Islet of Langerhans (tissue), 1 donor: ENCODE measurements around the gene FOXN4.

Experiments
- FAIRE-seq: peaks from one replicate; lab custom pipeline; 2011; peaks lifted over from hg19 to GRCh38; lab: Jason Lieb, UNC

Gene FOXN4

GRCh38 chr12:109258607-109259544 is 50.2 kb downstream of the FOXN4 start:
- FAIRE-seq = no peak

- FAIRE-seq = no peak
Measured at GRCh38 chr12:109258201-109258600, 50.9 kb downstream of the FOXN4 start.

GRCh38 chr12:109256011-109256410 is 53.1 kb downstream of the FOXN4 start:
- no peak for FAIRE-seq

- FAIRE-seq = no peak
Measured at GRCh38 chr12:109255377-109255776, 53.7 kb downstream of the FOXN4 start.

GRCh38 chr12:109253913-109254544 is 55.1 kb downstream of the FOXN4 start:
- no peak for FAIRE-seq

GRCh38 chr12:109252799-109253198 is 56.3 kb downstream of the FOXN4 start:
- no peak for FAIRE-seq

- FAIRE-seq = peak; percentile 21
Measured at GRCh38 chr12:109250523-109250922, 58.6 kb downstream of the FOXN4 start.

GRCh38 chr12:109247831-109248654 is 61.0 kb downstream of the FOXN4 start:
- no peak for FAIRE-seq

GRCh38 chr12:109246221-109246620 is 62.9 kb downstream of the FOXN4 start:
- FAIRE-seq = no peak

GRCh38 chr12:109244073-109244472 is 65.0 kb downstream of the FOXN4 start:
- no peak for FAIRE-seq

GRCh38 chr12:109241936-109242335 is 67.1 kb downstream of the FOXN4 start:
- no peak for FAIRE-seq

GRCh38 chr12:109240365-109240764 is 68.7 kb downstream of the FOXN4 start:
- FAIRE-seq = no peak

GRCh38 chr12:109239691-109240090 is 69.4 kb downstream of the FOXN4 start:
- no peak for FAIRE-seq

GRCh38 chr12:109239179-109239578 is 69.9 kb downstream of the FOXN4 start:
- FAIRE-seq = no peak

- FAIRE-seq = no peak
Measured at GRCh38 chr12:109236257-109236656, 72.8 kb downstream of the FOXN4 start.

- FAIRE-seq = no peak
Measured at GRCh38 chr12:109234012-109234411, 75.1 kb downstream of the FOXN4 start.

GRCh38 chr12:109232731-109233130 is 76.4 kb downstream of the FOXN4 start:
- no peak for FAIRE-seq

- no peak for FAIRE-seq
Measured at GRCh38 chr12:109230193-109230592, 78.9 kb downstream of the FOXN4 start.

GRCh38 chr12:109228664-109229063 is 80.4 kb downstream of the FOXN4 start:
- FAIRE-seq = no peak
